Activated T-helper 1 cell treated with anti-CD3 and anti-CD28 coated beads, Interleukin-12 subunit alpha, Interleukin-12 subunit beta, Interleukin-2, Interleukin-4 antibody, amounts not matched to agents 30 ng/mL and 10 ng/mL and 1 ng/mL, durations not matched to agents 14 hours and 24 hours and 36 hours (primary cell): Measurements from ENCODE around the gene RPL11. TPM values are rescaled to one million over a fixed set of nuclear protein-coding genes. Genes with fewer than 3 reads are reported as not detected.
"Not testable (repeated sequence)": the region's sequence is repeated elsewhere in the genome, so short reads cannot be mapped to it uniquely, and the experiment has no call there.

ENCODE experiments used
- DNase-seq: peaks from one replicate; pipeline ENCODE4 v3.0.0; 2021; ENCODE audit warnings: low spot score
- H3K27ac Mint-ChIP-seq: one replicate; pipeline ENCODE4 v1.8.0; 2021; ENCODE audit warnings: mild to moderate bottlenecking, mixed read lengths
- H3K27me3 Mint-ChIP-seq: one replicate; pipeline ENCODE4 v1.8.0; 2022; ENCODE audit warnings: mild to moderate bottlenecking, moderate library complexity, mixed read lengths; ENCODE audit not compliant: insufficient read depth
- H3K36me3 Mint-ChIP-seq: one replicate; pipeline ENCODE4 v1.8.0; 2021; ENCODE audit warnings: low read depth, mixed read lengths
- H3K4me1 Mint-ChIP-seq: one replicate; pipeline ENCODE4 v1.8.0; 2021; ENCODE audit warnings: low read depth, mixed read lengths
- H3K4me3 Mint-ChIP-seq: one replicate; pipeline ENCODE4 v1.8.0; 2021; ENCODE audit warnings: mild to moderate bottlenecking, moderate library complexity, mixed read lengths
- H3K9me3 Mint-ChIP-seq: one replicate; pipeline ENCODE4 v1.8.0; 2021; ENCODE audit warnings: mixed read lengths
- intact Hi-C: fragments of 100-400 bp; cut with micrococcal nuclease; formaldehyde crosslinking; loops from one replicate; pipeline ENCODE4 v1.15.1; 2024
- total RNA-seq: library from RNA; stranded (reverse); gene quantifications from 2 replicates; pipeline ENCODE4 v1.2.3, GENCODE V29; 2022

Gene RPL11
- total RNA-seq, 1 donor from 2014 or later: 1,119 TPM

GRCh38 chr1:23722652-23723051 lies 31.0 kb downstream of the RPL11 start:
- intact Hi-C loops: no loop called here
- no peak for DNase-seq

GRCh38 chr1:23726686-23727085 lies 35.1 kb downstream of the RPL11 start:
- no peak overlapping the region for H3K27ac Mint-ChIP-seq
- peaks cover 4% of the 10 kb centered on the region for H3K36me3 Mint-ChIP-seq
- no peak for DNase-seq
- H3K27me3 Mint-ChIP-seq: no peaks in the 10 kb centered on the region
- H3K4me3 Mint-ChIP-seq: no peak overlapping the region
- peaks cover 25% of the 10 kb centered on the region for H3K4me1 Mint-ChIP-seq
- H3K9me3 Mint-ChIP-seq: no peaks in the 10 kb centered on the region
- intact Hi-C loops: no loop called here

More at GRCh38 chr1:23722652-23723051, 31.0 kb downstream of the RPL11 start:
- peaks cover 2% of the 10 kb centered on the region for H3K36me3 Mint-ChIP-seq
- no peak overlapping the region for H3K4me3 Mint-ChIP-seq
- H3K27ac Mint-ChIP-seq: no peak overlapping the region
- H3K4me1 Mint-ChIP-seq: peaks cover 36% of the 10 kb centered on the region
- H3K9me3 Mint-ChIP-seq: no peaks in the 10 kb centered on the region
- no peaks in the 10 kb centered on the region for H3K27me3 Mint-ChIP-seq

DNA sequence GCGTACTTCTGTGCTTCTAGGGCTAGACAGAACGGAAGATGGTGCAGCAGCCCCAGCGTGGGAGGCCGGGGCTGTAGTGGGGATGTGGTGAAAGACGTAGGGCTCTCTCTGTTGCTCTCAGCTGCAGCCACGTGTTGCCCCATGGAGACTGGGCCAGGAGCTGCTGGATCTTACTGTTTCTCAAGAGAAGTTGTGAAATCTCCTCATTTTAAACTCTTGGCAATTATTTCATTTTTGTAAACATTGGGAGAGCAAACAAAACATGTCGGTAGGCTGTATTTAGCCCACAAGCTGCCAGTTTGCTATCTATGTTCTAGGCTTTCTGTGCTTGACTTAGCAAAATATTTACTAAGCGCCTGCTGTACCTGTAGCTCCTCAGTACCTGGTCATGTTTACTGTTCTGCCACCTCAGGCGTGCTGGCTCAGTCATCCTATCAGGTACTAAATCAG lies 35.8 kb downstream of the RPL11 start:
- no peaks in the 10 kb centered on the region for H3K9me3 Mint-ChIP-seq
- peaks cover 4% of the 10 kb centered on the region for H3K36me3 Mint-ChIP-seq
- no peaks in the 10 kb centered on the region for H3K27me3 Mint-ChIP-seq
- H3K27ac Mint-ChIP-seq: no peak overlapping the region
- DNase-seq: no peak
- peaks cover 27% of the 10 kb centered on the region for H3K4me1 Mint-ChIP-seq
- H3K4me3 Mint-ChIP-seq: no peak overlapping the region
- intact Hi-C loops: no loop called here

GRCh38 chr1:23732363-23733224 lies 41.0 kb downstream of the RPL11 start:
- no peak for DNase-seq
- no peak overlapping the region for H3K27ac Mint-ChIP-seq
- peaks cover 31% of the 10 kb centered on the region for H3K4me1 Mint-ChIP-seq
- no peaks in the 10 kb centered on the region for H3K27me3 Mint-ChIP-seq
- no peaks in the 10 kb centered on the region for H3K9me3 Mint-ChIP-seq
- H3K36me3 Mint-ChIP-seq: peaks cover 5% of the 10 kb centered on the region
- H3K4me3 Mint-ChIP-seq: no peak overlapping the region
- intact Hi-C loops: no loop called here

DNA sequence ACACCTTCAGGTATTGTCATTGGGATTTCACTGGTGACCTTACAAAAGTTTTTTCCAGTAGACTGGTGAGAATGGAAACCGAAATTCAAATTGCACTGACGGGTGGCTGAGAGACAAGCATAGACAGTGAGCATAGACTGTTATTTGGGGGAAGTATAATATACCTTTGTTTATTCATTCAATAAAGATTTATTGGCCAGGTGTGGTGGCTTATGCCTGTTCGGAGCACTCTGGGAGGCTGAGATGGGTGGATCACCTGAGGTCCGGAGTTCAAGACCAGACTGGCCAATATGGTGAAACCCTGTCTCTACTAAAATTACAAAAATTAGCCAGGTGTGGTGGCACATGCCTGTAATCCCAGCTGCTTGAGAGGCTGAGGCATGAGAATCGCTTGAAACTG lies 41.7 kb downstream of the RPL11 start:
- H3K9me3 Mint-ChIP-seq, DNase-seq, H3K36me3 Mint-ChIP-seq, H3K4me3 Mint-ChIP-seq, intact Hi-C loops, H3K27me3 Mint-ChIP-seq, H3K27ac Mint-ChIP-seq: not testable (repeated sequence)
- H3K4me1 Mint-ChIP-seq: peaks cover 25% of the 10 kb centered on the region

DNA sequence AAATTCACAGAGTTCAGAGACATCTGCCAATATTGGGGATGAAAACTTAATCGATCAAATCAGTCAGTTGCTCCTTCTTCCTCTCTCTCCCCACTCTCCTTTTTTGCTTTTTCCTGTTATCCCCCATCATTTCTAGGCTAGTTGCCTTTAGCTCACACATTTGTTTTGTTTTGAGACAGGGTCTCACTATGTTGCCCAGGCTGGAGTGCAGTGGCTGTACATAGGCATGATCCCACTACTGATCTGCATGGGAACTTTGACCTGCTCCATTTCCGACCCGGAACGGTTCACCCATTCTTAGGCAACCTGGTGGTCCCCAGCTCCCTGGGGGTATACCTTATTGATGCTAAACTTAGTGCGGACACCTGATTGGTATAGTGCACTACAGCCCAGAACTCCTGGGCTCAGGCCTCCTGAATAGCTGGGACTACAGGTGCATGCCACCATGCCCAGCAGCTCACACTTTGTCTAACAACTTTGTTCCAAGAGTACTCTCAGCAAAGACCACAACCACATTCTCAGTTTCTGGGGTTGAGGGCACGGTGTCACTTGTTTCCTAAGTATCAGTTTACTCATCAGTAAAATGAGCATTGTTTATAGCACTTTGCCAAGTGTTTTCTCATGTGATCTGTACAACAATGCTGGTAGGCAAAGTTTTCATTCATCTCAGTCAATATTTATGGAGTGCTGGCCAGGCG lies 45.0 kb downstream of the RPL11 start:
- intact Hi-C loops: no loop called here
- no peak overlapping the region for H3K4me3 Mint-ChIP-seq
- no peaks in the 10 kb centered on the region for H3K27me3 Mint-ChIP-seq
- H3K36me3 Mint-ChIP-seq: peaks cover 3% of the 10 kb centered on the region
- no peak for DNase-seq
- H3K9me3 Mint-ChIP-seq: no peaks in the 10 kb centered on the region
- peak overlapping the region; percentile 40 for H3K27ac Mint-ChIP-seq
- peaks cover 15% of the 10 kb centered on the region for H3K4me1 Mint-ChIP-seq

DNA sequence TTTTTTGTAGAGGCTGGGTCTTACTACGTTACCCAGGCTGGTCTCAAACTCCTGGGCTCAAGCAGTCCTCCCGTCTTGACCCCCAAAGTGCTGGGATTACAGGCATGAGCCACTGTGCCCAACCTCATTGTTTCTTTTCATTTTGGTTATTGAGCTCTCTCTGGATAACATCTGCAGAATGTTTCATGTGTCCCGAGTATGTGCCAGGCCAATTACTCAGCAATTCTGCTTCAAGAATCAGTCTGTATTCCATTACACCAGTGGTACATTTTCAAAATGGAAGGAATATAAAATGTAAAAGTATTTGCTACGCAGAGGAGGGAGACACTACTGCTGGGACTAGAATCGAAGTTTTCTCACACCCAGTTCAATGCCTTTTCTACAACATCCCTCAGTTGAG lies 50.0 kb downstream of the RPL11 start:
- peak overlapping the region; percentile 16 for H3K27ac Mint-ChIP-seq
- peaks cover 2% of the 10 kb centered on the region for H3K27me3 Mint-ChIP-seq
- H3K4me1 Mint-ChIP-seq: peaks cover 34% of the 10 kb centered on the region
- H3K9me3 Mint-ChIP-seq: no peaks in the 10 kb centered on the region
- peaks cover 12% of the 10 kb centered on the region for H3K36me3 Mint-ChIP-seq
- intact Hi-C loops: loop anchor here (5.0 to 10.0 kb wide), 3 partner anchors 36 to 397 kb away; partner anchors contain the start of genes E2F2, HNRNPR and PITHD1
- peak overlapping the region; percentile 90 for H3K4me3 Mint-ChIP-seq
- DNase-seq: no peak

DNA sequence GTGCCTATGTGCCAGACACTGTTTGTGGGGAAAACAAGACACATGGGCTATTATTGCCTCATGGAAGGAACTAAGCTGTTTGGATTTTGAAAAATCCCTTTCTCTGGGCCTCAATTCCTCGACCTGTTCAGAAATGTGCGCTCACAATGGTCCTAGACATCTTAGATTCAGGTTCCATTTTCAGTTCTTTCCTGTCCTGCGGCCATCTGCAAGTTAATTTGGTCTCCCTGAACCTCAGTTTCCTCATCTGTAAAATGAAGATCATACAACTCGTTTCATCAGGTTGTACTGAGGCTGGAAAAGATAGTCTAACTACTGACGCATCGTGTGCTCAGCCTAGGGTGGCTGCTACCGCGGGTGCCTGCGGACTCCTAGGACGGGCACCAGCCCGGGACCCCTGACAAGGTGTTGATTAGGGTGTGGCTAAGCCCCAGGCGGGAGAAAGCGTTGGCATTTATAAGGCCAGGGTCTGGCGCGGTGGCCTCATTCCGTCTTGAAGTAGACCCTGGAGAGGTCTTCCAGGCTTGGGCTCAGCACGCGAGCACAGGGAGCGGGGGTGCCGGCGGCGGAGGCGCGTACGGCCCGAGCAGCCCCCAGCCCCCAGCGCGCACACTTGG lies 51.2 kb downstream of the RPL11 start:
- peaks cover 40% of the 10 kb centered on the region for H3K4me1 Mint-ChIP-seq
- no peak for DNase-seq
- peaks cover 23% of the 10 kb centered on the region for H3K36me3 Mint-ChIP-seq
- intact Hi-C loops: loop anchor here (1.0 to 10.0 kb wide), 4 partner anchors 35 to 398 kb away; partner anchors contain the start of genes E2F2, HNRNPR, PITHD1 and RPL11
- no peaks in the 10 kb centered on the region for H3K9me3 Mint-ChIP-seq
- H3K27ac Mint-ChIP-seq: peak overlapping the region; percentile 87
- H3K27me3 Mint-ChIP-seq: peaks cover 2% of the 10 kb centered on the region
- peak overlapping the region; percentile 90 for H3K4me3 Mint-ChIP-seq

GRCh38 chr1:23743287-23744152 lies 51.9 kb downstream of the RPL11 start, which contains the start of gene ELOA:
Gene ELOA (plus strand): TSS chr1:23743471. CDS start chr1:23743504, 33 bp downstream.
- peaks cover 48% of the 10 kb centered on the region for H3K4me1 Mint-ChIP-seq
- peaks cover 25% of the 10 kb centered on the region for H3K36me3 Mint-ChIP-seq
- intact Hi-C loops: loop anchor here (1.0 to 10.0 kb wide), 5 partner anchors 23 to 399 kb away; partner anchors contain the start of genes E2F2, HNRNPR, PITHD1 and RPL11
- peaks cover 2% of the 10 kb centered on the region for H3K27me3 Mint-ChIP-seq
- DNase-seq: peak; percentile 77
- H3K9me3 Mint-ChIP-seq: no peaks in the 10 kb centered on the region
- H3K27ac Mint-ChIP-seq: peak within 1 kb of the TSS; percentile 88
- peak within 1 kb of the TSS; percentile 95 for H3K4me3 Mint-ChIP-seq

DNA sequence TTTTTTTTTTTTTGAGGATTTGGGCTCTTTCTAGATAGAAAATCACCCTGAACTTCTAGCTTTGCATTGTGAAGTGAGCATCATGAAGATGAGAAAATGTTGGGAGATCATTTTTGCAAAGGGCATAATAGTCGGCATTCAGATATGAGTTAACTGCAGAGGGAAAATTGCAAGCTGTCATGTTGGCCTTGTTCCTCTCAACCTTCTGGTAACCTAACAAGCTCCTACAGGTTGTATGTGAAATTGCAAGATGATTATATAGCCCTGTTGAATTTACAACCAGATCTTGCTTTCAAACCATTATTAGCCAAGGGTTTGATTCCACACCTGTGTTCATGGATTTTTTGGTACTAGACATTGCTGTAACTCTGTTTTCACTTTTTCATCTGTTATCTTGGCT lies 53.9 kb downstream of the RPL11 start:
- no peak for DNase-seq
- peaks cover 2% of the 10 kb centered on the region for H3K27me3 Mint-ChIP-seq

More for the DNA sequence above, 53.9 kb downstream of the RPL11 start:
- Mint-ChIP-seq H3K9me3 (no peaks in the 10 kb centered on the region), H3K36me3 (peaks cover 32% of the 10 kb centered on the region), H3K4me3 (peak overlapping the region; percentile 95), H3K27ac (no peak overlapping the region), H3K4me1 (peaks cover 58% of the 10 kb centered on the region)
- intact Hi-C loops: loop anchor here (10.0 kb wide), 1 partner anchor 401 kb away; the partner anchor contains the start of gene HNRNPR
